Measurements from ENCODE around the gene ATP13A4. TPM values are rescaled to one million over a fixed set of nuclear protein-coding genes. Genes with fewer than 3 reads are reported as not detected.

ATP13A4 gene
- total and polyA plus RNA-seq, 2 of the 8 experiments (the other 6 are each of a cell fraction or from before 2014, with no cell fraction given), result 0.12 TPM; not detected in 1

- 0 out of 4 replicates have a peak, but pooled peaks cover 0 to 13% of the 10 kb centered on the region in 2 experiments for H3K9me3 ChIP-seq (ENCODE audit: insufficient read depth in 2 of 2, low read depth in 1 of 2, low read length in 1 of 2)
- 97% methylated on average over 2 of the region's 2 CpGs; no CpG with 5 or more reads in 1 of the 2 experiments for WGBS, 2 experiments (ENCODE audit: extremely low coverage in 1 of 2, insufficient coverage in 1 of 2, insufficient read length in 1 of 2, insufficient replicate concordance in 2 of 2, low coverage in 1 of 2, low lambda C conversion rate in 2 of 2, missing lambda C conversion rate in 1 of 2)
- TF ChIP-seq E2F6 (IDR thresholded peaks at IDR 0.05), result no peak
- TF ChIP-seq GTF2F1 (IDR thresholded peaks at IDR 0.05; ENCODE audit: borderline replicate concordance, low read depth, low read length), result no peak
These were observed 138.1 kb downstream of the ATP13A4 start for GRCh38 chr3:193416629-193417028.

More at GRCh38 chr3:193416629-193417028, 138.1 kb downstream of the ATP13A4 start:
- Histone ChIP-seq H2AFZ (ENCODE audit: low read length) (no peak overlapping the region), H3K56ac (replicated peaks; ENCODE audit: insufficient read length, low read depth, low read length) (no peak overlapping the region), H3K4me2 (ENCODE audit: insufficient read depth in 1 of 2, low read depth in 2 of 2, low read length in 2 of 2) (no peak overlapping the region), H3K9ac (replicated peaks in 1 of 4; ENCODE audit: extremely low read depth in 1 of 4, low read depth in 3 of 4, low read length in 3 of 4) (no peak overlapping the region), H2AK5ac (ENCODE audit: low read depth, low read length) (no peak overlapping the region), H2BK20ac (ENCODE audit: low read length) (no peak overlapping the region), H3K36me3 (ENCODE audit: control insufficient read depth in 2 of 4, insufficient read depth in 4 of 4, low read length in 3 of 4) (no peaks in the 10 kb centered on the region), H3K27me3 (replicated peaks in 1 of 4; ENCODE audit: control insufficient read depth in 3 of 4, extremely low read depth in 1 of 4, insufficient read depth in 3 of 4, low read length in 3 of 4) (no peaks in the 10 kb centered on the region), H3K4me3 (ENCODE audit: extremely low read depth in 1 of 4, insufficient read depth in 2 of 4, low read depth in 3 of 4, low read length in 4 of 4) (no peak overlapping the region), H4K20me1 (replicated peaks in 1 of 2; ENCODE audit: control insufficient read depth in 1 of 2, insufficient read depth in 2 of 2, low read length in 2 of 2) (no peaks in the 10 kb centered on the region), H3K4me1 (replicated peaks in 1 of 4; ENCODE audit: control insufficient read depth in 3 of 4, insufficient read depth in 4 of 4, low read length in 3 of 4) (no peaks in the 10 kb centered on the region), H3K27ac (ENCODE audit: low read depth, low read length) (no peak overlapping the region), H2BK15ac (ENCODE audit: low read length) (no peak overlapping the region), H3K18ac (ENCODE audit: extremely low read depth, low read length) (no peak overlapping the region), H3K23ac (ENCODE audit: insufficient read length) (no peak overlapping the region), H3K79me1 (ENCODE audit: low read depth, low read length) (no peaks in the 10 kb centered on the region), H4K8ac (ENCODE audit: extremely low read depth, insufficient read depth, low read length) (no peak overlapping the region), H4K5ac (ENCODE audit: insufficient read length, low read depth, low read length) (no peak overlapping the region), H2BK12ac (ENCODE audit: low read depth, low read length) (no peak overlapping the region), H3K23me2 (ENCODE audit: low read depth, low read length) (no peaks in the 10 kb centered on the region), H3K4ac (replicated peaks; ENCODE audit: insufficient read length, low read depth, low read length) (no peak overlapping the region), H3K14ac (ENCODE audit: insufficient read length) (no peak overlapping the region), H4K91ac (replicated peaks; ENCODE audit: insufficient read length, low read length) (no peak overlapping the region), H3K79me2 (ENCODE audit: control insufficient read depth in 1 of 2, insufficient read depth in 2 of 2, low read length in 2 of 2) (no peaks in the 10 kb centered on the region), H2BK5ac (ENCODE audit: low read depth, low read length) (no peak overlapping the region), H2BK120ac (replicated peaks; ENCODE audit: low read depth, low read length) (no peak overlapping the region)
- FAIRE-seq (no peak), DNase-seq (ENCODE audit: low read depth in 1 of 2, low spot score in 2 of 2) (no peak)
- CTCF ChIA-PET (ENCODE audit: partially characterized antibody), result no interaction called here
- POLR2A ChIA-PET (ENCODE audit: partially characterized antibody), result no interaction called here
